Measurements from ENCODE around the gene CHAF1B. TPM values are rescaled to one million over a fixed set of nuclear protein-coding genes. Genes with fewer than 3 reads are reported as not detected.
A peak's percentile ranks its signal among the peaks of the same experiment; 100 is the strongest.

Gene CHAF1B
- total RNA-seq, 1 experiment from 2014 or later = 20.7 TPM

GRCh38 chr21:36354918-36355680, 30.1 kb upstream of the CHAF1B start:
- Mint-ChIP-seq H3K4me3 (no peak overlapping the region), H3K27me3 (ENCODE audit: low read depth) (no peaks in the 10 kb centered on the region), H3K36me3 (peaks cover 38% of the 10 kb centered on the region), H3K4me1 (no peaks in the 10 kb centered on the region), H3K27ac (peak overlapping the region; percentile 3; the same call in 1 of the 2 replicates), H3K9me3 (no peaks in the 10 kb centered on the region)
- no peak for ATAC-seq
- CTCF ChIA-PET = no interaction called here
- no peak for TF ChIP-seq IRF2 (CRISPR knock-in tag; IDR thresholded peaks at IDR 0.05; ENCODE audit: borderline replicate concordance, low read depth)
- POLR2A ChIA-PET = no interaction called here
- DNase-seq (ENCODE audit: low spot score) = no peak

- peaks cover 39% of the 10 kb centered on the region for H3K36me3 Mint-ChIP-seq
- ATAC-seq (no peak), DNase-seq (ENCODE audit: low spot score) (no peak)
- no peaks in the 10 kb centered on the region for H3K27me3 Mint-ChIP-seq (ENCODE audit: low read depth)
- no peaks in the 10 kb centered on the region for H3K4me1 Mint-ChIP-seq
- no peak overlapping the region for H3K27ac Mint-ChIP-seq
- H3K4me3 Mint-ChIP-seq = no peak overlapping the region
- no peaks in the 10 kb centered on the region for H3K9me3 Mint-ChIP-seq
- CTCF ChIA-PET = no interaction called here
- POLR2A ChIA-PET = no interaction called here
- TF ChIP-seq ARID4B (CRISPR knock-in tag; IDR thresholded peaks at IDR 0.05; ENCODE audit: borderline replicate concordance) (no peak), ATF1 (CRISPR knock-in tag; IDR thresholded peaks at IDR 0.05) (no peak)
Measured at GRCh38 chr21:36355868-36356267, 29.3 kb upstream of the CHAF1B start.

GRCh38 chr21:36359185-36359584, 26.0 kb upstream of the CHAF1B start:
- ATAC-seq (no peak), DNase-seq (ENCODE audit: low spot score) (no peak)
- Mint-ChIP-seq H3K9me3 (no peaks in the 10 kb centered on the region), H3K27ac (no peak overlapping the region), H3K4me3 (no peak overlapping the region), H3K27me3 (ENCODE audit: low read depth) (no peaks in the 10 kb centered on the region), H3K36me3 (peaks cover 51% of the 10 kb centered on the region), H3K4me1 (no peaks in the 10 kb centered on the region)
- CTCF ChIA-PET = no interaction called here
- POLR2A ChIA-PET = no interaction called here
- TF ChIP-seq MLX (CRISPR knock-in tag; IDR thresholded peaks at IDR 0.05) (no peak), ESRRA (CRISPR knock-in tag; IDR thresholded peaks at IDR 0.05; ENCODE audit: borderline replicate concordance) (no peak), AFF4 (CRISPR knock-in tag; IDR thresholded peaks at IDR 0.05; ENCODE audit: borderline replicate concordance) (no peak), ETV6 (CRISPR knock-in tag; IDR thresholded peaks at IDR 0.05) (no peak), CDX4 (CRISPR knock-in tag; IDR thresholded peaks at IDR 0.05; ENCODE audit: borderline replicate concordance) (no peak), FOXK1 (CRISPR knock-in tag; IDR thresholded peaks at IDR 0.05) (no peak), NFATC4 (CRISPR knock-in tag; IDR thresholded peaks at IDR 0.05) (no peak), OVOL2 (CRISPR knock-in tag; IDR thresholded peaks at IDR 0.05; ENCODE audit: borderline replicate concordance) (no peak), ATF6 (CRISPR knock-in tag; IDR thresholded peaks at IDR 0.05) (no peak), GRHL2 (CRISPR knock-in tag; IDR thresholded peaks at IDR 0.05; ENCODE audit: insufficient replicate concordance, severe bottlenecking) (no peak), TP53 (CRISPR knock-in tag; IDR thresholded peaks at IDR 0.05) (no peak), PREB (CRISPR knock-in tag; IDR thresholded peaks at IDR 0.05; ENCODE audit: borderline replicate concordance) (no peak), CBFB (CRISPR knock-in tag; IDR thresholded peaks at IDR 0.05; ENCODE audit: low read depth) (no peak)

Measured in WTC11 (cell line).